HG03558 (cell line): ENCODE results near the gene PRC1.
"Not testable (repeated sequence)": the region's sequence is repeated elsewhere in the genome, so short reads cannot be mapped to it uniquely, and the experiment has no call there.

Source experiments
- ATAC-seq: cut with Tn5 transposase; IDR thresholded peaks from one replicate; pipeline ENCODE4 v1.9.1; 2021; ENCODE audit warnings: moderate number of reproducible peaks; ENCODE audit not compliant: unreplicated experiment; ENCODE audit errors: extremely low read depth

The PRC1 gene

GRCh38 chr15:90934949-90935751 is 59.2 kb downstream of the PRC1 start, which contains the start of gene UNC45A:
UNC45A (plus strand) TSS chr15:90935285; CDS start chr15:90935325, 40 bp downstream.
- peak; percentile 28 for ATAC-seq

- no peak for ATAC-seq
These were observed 59.9 kb downstream of the PRC1 start for GRCh38 chr15:90934256-90934948.

DNA sequence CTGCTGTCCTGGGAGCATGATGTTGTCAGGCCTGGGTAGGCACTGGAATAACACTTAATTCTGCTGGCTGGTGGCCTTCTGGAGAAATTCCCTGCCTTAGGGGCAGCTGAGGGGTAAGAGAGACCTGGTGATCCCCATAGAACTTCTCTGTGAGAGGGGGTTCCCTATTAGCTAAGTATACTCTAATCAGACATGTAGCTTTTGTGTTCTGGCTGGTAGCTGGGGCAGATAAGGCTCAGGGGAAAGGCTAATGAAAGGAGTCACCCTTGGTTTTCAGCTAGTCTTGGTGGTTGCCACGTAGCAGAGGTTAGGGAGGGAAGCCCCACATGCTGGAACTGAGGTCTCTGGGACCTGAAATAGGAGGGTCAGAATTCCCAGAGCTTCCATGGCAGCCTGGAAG is 61.0 kb downstream of the PRC1 start:
- no peak for ATAC-seq

DNA sequence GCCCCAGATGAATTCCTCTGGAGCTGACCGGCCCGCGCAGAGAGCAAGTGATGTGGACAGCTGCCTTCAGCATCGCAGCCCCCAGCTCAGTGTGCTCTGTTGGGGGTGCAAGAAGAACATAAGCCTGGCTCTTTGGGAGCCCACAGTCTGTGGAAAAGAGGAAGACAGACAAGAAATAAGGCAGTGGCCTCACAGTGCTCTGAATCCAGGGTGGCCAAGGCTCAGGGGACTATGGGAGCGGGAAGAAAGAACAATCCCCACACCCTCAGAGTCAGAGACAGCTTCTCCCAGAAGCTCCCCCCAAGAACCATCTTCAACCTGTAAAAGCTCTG is 61.7 kb downstream of the PRC1 start:
- no peak for ATAC-seq

GRCh38 chr15:90931828-90932659 is 62.3 kb downstream of the PRC1 start, which contains the start of gene HDDC3:
HDDC3 (minus strand) TSS chr15:90932549; CDS start chr15:90932540, 9 bp downstream.
- peak; percentile 36 for ATAC-seq

DNA sequence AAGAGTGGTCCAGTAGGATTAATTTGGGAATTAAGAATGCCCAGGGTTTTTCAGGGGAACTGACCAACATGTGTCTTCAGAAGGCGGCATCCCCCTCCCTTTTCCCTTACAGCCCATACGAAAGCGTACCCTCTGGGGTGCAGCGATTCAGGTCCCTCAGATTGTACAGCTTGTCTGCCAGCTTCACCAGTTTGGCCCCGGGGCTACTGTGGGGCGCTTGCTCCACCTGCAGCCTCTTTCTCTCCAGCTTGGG is 62.8 kb downstream of the PRC1 start:
- no peak for ATAC-seq

DNA sequence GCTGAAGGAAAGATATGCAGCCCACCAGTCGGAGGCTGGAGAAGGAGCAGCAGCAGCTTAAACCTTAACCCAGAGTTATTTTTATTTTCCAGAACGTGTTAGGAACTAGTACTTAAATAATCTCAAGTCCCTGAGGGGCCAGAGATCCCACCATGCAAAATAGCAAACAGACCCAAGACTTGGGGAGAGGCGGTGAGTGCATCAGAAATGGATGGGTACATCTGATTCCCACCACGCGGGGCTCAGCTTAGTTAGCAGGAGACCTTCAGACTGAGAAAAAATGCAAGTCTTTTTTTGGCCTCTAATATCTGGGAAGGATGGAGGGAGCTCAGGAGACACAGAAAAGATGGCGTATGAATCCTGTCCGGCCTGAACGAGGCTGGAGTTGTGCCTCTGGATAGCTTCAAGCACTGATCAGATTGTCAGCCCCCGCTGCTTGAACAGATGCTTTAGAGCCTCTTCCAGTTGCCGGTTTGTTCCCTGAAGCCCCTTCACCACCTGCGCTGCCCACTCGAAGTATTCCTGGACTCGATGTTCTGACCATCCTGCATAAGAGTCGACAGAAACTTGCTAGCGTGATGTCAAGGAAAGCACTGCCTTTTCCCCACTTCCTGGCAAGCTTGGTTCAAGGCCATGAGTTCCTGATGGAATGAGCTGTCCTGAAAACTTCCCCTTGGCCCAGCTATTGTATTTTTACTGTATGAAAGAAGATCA is 63.3 kb downstream of the PRC1 start:
- ATAC-seq, result no peak

DNA sequence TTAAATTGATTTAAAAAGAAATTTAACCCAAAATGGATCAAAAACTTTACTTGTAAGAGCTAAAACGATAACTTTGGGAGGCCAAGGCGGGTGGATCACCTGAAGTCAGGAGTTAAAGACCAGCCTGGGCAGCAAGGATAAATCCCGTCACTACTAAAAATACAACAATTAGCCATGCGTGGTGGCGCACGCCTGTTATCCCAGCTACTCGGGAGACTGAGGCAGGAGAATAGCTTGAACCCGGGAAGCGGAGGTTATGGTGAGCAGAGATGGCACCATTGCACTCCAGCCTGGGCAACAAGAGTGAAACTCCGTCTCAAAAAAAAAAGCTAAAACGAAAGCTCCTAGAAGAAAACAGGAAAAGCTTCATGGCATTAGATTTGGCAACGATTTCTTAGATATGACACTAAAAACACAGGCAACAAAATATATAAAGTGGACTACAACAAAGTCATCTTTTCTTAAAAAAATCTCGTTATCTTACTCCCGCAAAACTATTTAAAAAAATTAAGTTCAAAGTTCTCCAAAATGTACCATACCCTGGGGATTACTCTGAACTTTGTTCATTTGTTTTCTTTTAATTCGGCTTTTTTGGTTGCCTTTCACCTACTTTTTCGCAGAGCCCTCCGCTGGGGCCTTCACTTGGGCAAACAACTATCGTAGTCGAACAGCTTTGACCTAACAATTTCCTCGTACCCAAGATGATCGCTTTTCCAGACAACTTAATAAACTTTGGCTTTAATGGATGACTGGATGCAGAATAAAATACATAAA is 64.9 kb downstream of the PRC1 start:
- no peak for ATAC-seq

GRCh38 chr15:90928106-90928505 is 66.2 kb downstream of the PRC1 start:
- ATAC-seq, result not testable (repeated sequence)

GRCh38 chr15:90926766-90927165 is 67.6 kb downstream of the PRC1 start:
- ATAC-seq, result not testable (repeated sequence)

DNA sequence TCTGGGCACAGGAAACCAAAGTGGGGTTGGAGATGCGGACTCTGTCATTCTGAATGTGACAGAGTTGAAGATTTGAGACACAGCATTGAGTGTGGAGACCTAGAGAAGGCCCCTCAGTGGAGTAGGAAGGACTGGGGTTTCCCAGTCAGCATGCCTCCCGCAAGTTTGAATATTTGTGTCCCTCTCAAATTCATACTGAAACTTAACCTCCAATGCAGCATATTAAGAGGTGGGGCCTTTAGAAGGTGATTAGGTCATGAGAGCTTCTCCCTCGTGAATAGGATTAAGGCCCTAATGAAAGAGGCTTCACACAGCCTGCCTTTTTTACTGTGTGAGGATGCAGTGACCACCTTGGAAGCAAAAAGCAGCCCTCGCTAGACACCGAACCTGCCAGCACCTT is 70.0 kb downstream of the PRC1 start:
- peak; percentile 44 for ATAC-seq

GRCh38 chr15:90922712-90923322 is 71.5 kb downstream of the PRC1 start:
- ATAC-seq, result peak; percentile 88

DNA sequence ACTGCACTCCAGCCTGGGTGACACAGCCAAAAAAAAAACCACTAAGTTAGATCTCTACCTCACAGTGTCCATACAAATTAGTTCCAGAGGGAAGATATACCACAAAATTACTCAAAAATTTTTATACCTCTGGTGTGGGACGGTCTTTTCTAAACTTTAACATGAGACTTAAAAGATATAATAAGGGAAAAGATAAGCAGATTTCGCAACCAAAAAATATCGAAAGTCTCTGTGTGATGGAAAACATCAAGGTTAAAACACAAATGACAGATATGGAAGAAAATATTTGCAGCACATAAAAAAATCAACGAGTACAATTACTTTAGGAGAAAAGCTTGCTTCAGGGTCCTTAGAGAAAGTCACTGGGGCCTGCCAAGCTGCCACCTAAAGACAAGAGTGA is 72.4 kb downstream of the PRC1 start:
- no peak for ATAC-seq

DNA sequence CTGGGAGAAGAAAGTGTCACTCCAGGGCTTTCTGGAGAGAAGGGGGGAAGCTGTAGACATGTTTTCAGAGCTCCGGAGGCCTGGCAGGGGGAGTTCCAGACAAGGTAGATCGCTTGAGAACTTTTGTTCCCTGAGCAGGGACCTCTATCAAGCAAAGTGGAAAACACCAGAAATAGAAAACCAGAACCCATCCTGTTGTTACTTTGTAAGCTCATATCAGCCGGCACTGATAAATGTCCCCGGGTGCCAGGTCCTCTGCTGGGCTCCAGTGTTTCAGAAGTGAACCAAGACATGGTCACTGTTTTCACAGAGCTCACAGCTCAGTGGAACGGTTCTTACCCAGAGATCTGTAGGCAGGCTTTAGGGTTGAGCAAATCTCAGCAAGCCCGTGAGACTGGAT is 75.5 kb downstream of the PRC1 start:
- ATAC-seq, result no peak

GRCh38 chr15:90918034-90918788 is 76.1 kb downstream of the PRC1 start:
- ATAC-seq, result no peak

DNA sequence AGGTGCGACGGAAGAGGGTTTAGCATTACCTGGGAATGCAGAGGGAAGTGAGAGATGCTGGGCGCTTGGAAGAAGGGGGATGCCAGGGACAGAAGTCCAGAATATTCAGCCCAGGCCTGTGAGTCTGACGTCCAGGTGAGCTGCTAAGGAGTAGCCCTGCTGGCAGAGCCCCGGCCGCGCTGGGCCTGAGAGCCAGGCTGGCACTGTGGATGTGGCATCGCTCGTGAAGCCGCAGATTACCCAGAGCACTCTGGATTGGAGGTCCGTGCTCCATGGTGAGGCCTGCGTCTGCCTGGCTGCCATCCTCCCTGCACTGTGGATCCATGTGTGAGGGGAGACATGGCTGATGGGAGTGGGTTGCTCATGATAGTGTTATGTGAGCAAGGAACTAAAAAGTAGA is 76.8 kb downstream of the PRC1 start:
- no peak for ATAC-seq

GRCh38 chr15:90916461-90916860 is 77.9 kb downstream of the PRC1 start:
- ATAC-seq, result no peak
